Measurements from ENCODE around the gene MTURN.
"Not testable (repeated sequence)": the region's sequence is repeated elsewhere in the genome, so short reads cannot be mapped to it uniquely, and the experiment has no call there.

The MTURN gene

GRCh38 chr7:30134611-30135300 lies at the start of gene MTURN:
MTURN (plus strand) TSS chr7:30134986; CDS start chr7:30135137, 151 bp downstream.
- DNase-seq (ENCODE audit: low read depth in 2 of 2): peak; percentile 73 to 84

- DNase-seq (ENCODE audit: low read depth in 2 of 2): no peak
Observed at GRCh38 chr7:30086529-30086928, 48.3 kb upstream of the MTURN start.

GRCh38 chr7:30087371-30087770 lies 47.4 kb upstream of the MTURN start:
- no peak for DNase-seq (ENCODE audit: low read depth in 2 of 2)

GRCh38 chr7:30088362-30088761 lies 46.4 kb upstream of the MTURN start:
- DNase-seq (ENCODE audit: low read depth in 2 of 2): no peak

- no peak for DNase-seq (ENCODE audit: low read depth in 2 of 2)
Observed at GRCh38 chr7:30090111-30090510, 44.7 kb upstream of the MTURN start.

- DNase-seq (ENCODE audit: low read depth in 2 of 2): no peak
Observed at GRCh38 chr7:30091491-30091912, 43.3 kb upstream of the MTURN start.

- no peak for DNase-seq (ENCODE audit: low read depth in 2 of 2)
Observed at GRCh38 chr7:30091987-30092386, 42.8 kb upstream of the MTURN start.

- DNase-seq (ENCODE audit: low read depth in 2 of 2): no peak
Observed at GRCh38 chr7:30093420-30093952, 41.3 kb upstream of the MTURN start.

GRCh38 chr7:30098599-30098998 lies 36.2 kb upstream of the MTURN start:
- DNase-seq (ENCODE audit: low read depth in 2 of 2): not testable (repeated sequence)

- DNase-seq (ENCODE audit: low read depth in 2 of 2): no peak
Observed at GRCh38 chr7:30102281-30102680, 32.5 kb upstream of the MTURN start.

GRCh38 chr7:30104157-30104556 lies 30.6 kb upstream of the MTURN start:
- DNase-seq (ENCODE audit: low read depth in 2 of 2): no peak

GRCh38 chr7:30112103-30112713 lies 22.6 kb upstream of the MTURN start:
- DNase-seq (ENCODE audit: low read depth in 2 of 2): no peak

GRCh38 chr7:30113144-30113543 lies 21.6 kb upstream of the MTURN start:
- DNase-seq (ENCODE audit: low read depth in 2 of 2): no peak

GRCh38 chr7:30114536-30115238 lies 20.1 kb upstream of the MTURN start:
- no peak for DNase-seq (ENCODE audit: low read depth in 2 of 2)

- no peak for DNase-seq (ENCODE audit: low read depth in 2 of 2)
Observed at GRCh38 chr7:30115709-30116297, 19.0 kb upstream of the MTURN start.

GRCh38 chr7:30116771-30117170 lies 18.0 kb upstream of the MTURN start:
- DNase-seq (ENCODE audit: low read depth in 2 of 2): no peak

GRCh38 chr7:30117896-30118295 lies 16.9 kb upstream of the MTURN start:
- no peak for DNase-seq (ENCODE audit: low read depth in 2 of 2)

- no peak for DNase-seq (ENCODE audit: low read depth in 2 of 2)
Observed at GRCh38 chr7:30119890-30120577, 14.8 kb upstream of the MTURN start.

GRCh38 chr7:30133736-30134610 lies 813 bp upstream of the MTURN start:
- no peak for DNase-seq (ENCODE audit: low read depth in 2 of 2)

- DNase-seq (ENCODE audit: low read depth in 2 of 2): peak; percentile 35 to 53
Observed at GRCh38 chr7:30135301-30136116, 723 bp downstream of the MTURN start.
